Measurements from ENCODE around the gene GOLGB1. TPM values are rescaled to one million over a fixed set of nuclear protein-coding genes. Genes with fewer than 3 reads are reported as not detected.
"Not testable (repeated sequence)": the region's sequence is repeated elsewhere in the genome, so short reads cannot be mapped to it uniquely, and the experiment has no call there.

The GOLGB1 gene
- total RNA-seq, 1 donor from 2014 or later = 63.1 TPM

- Mint-ChIP-seq H3K4me3 (ENCODE audit: unreplicated experiment) (no peak overlapping the region), H3K36me3 (ENCODE audit: low read depth, unreplicated experiment) (no peaks in the 10 kb centered on the region), H3K9me3 (ENCODE audit: unreplicated experiment) (no peaks in the 10 kb centered on the region), H3K4me1 (ENCODE audit: unreplicated experiment) (no peaks in the 10 kb centered on the region), H3K27me3 (ENCODE audit: unreplicated experiment) (peaks cover 3% of the 10 kb centered on the region), H3K27ac (ENCODE audit: unreplicated experiment) (no peak overlapping the region)
- TF ChIP-seq, protein P1, sequence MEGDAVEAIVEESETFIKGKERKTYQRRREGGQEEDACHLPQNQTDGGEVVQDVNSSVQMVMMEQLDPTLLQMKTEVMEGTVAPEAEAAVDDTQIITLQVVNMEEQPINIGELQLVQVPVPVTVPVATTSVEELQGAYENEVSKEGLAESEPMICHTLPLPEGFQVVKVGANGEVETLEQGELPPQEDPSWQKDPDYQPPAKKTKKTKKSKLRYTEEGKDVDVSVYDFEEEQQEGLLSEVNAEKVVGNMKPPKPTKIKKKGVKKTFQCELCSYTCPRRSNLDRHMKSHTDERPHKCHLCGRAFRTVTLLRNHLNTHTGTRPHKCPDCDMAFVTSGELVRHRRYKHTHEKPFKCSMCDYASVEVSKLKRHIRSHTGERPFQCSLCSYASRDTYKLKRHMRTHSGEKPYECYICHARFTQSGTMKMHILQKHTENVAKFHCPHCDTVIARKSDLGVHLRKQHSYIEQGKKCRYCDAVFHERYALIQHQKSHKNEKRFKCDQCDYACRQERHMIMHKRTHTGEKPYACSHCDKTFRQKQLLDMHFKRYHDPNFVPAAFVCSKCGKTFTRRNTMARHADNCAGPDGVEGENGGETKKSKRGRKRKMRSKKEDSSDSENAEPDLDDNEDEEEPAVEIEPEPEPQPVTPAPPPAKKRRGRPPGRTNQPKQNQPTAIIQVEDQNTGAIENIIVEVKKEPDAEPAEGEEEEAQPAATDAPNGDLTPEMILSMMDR (IDR thresholded peaks at IDR 0.05; ENCODE audit: unreplicated experiment) = no peak
- DNase-seq (ENCODE audit: low spot score) = no peak
These were observed 3.2 kb upstream of the GOLGB1 start for GRCh38 chr3:121752772-121753171.

DNA sequence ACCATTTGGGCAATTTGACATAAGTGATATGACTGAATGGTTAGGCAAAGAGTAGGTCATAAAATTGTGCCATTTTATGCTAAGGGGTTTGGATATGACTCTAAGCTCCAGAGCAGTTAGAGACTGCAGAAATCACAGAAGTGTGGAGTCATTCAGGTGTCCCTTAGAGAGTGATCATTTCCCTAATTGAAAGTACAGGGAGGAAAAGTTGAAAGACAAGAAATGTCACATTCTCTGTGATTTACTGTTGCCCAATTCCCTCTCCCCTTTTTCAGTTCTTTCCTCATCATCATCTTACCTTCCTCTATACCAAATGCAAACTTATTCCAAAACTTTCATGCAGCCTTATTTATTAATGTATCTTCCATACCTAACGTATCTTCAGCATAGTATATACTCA, 2.7 kb upstream of the GOLGB1 start:
- peaks cover 3% of the 10 kb centered on the region for H3K4me1 Mint-ChIP-seq (ENCODE audit: unreplicated experiment)
- no peak overlapping the region for H3K27ac Mint-ChIP-seq (ENCODE audit: unreplicated experiment)
- peaks cover 3% of the 10 kb centered on the region for H3K27me3 Mint-ChIP-seq (ENCODE audit: unreplicated experiment)
- H3K9me3 Mint-ChIP-seq (ENCODE audit: unreplicated experiment) = no peaks in the 10 kb centered on the region
- H3K36me3 Mint-ChIP-seq (ENCODE audit: low read depth, unreplicated experiment) = no peaks in the 10 kb centered on the region
- no peak for DNase-seq (ENCODE audit: low spot score)
- TF ChIP-seq, protein P1 (IDR thresholded peaks at IDR 0.05; ENCODE audit: unreplicated experiment) = no peak
- no peak overlapping the region for H3K4me3 Mint-ChIP-seq (ENCODE audit: unreplicated experiment)

DNA sequence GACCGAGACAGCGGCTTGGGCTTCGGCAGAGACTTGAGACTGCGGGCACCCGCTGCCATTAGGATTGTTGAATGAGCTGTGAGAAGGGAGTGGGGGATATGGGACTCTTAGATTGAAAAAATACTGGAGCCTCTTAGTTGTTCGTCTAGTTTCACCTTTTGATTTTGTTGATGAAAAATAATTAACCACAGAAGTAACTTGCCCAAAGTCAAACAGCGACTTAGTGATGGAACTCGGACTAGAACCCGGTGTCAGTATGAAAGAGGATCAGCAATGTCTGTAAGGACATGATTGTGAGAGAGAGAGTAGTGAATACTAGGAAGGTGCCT, 510 bp upstream of the GOLGB1 start:
- DNase-seq (ENCODE audit: low spot score) = no peak
- TF ChIP-seq, protein P1 (IDR thresholded peaks at IDR 0.05; ENCODE audit: unreplicated experiment) = no peak
- no peaks in the 10 kb centered on the region for H3K9me3 Mint-ChIP-seq (ENCODE audit: unreplicated experiment)
- H3K4me1 Mint-ChIP-seq (ENCODE audit: unreplicated experiment) = peaks cover 3% of the 10 kb centered on the region
- H3K27ac Mint-ChIP-seq (ENCODE audit: unreplicated experiment) = no peak overlapping the region
- H3K4me3 Mint-ChIP-seq (ENCODE audit: unreplicated experiment) = no peak overlapping the region
- H3K36me3 Mint-ChIP-seq (ENCODE audit: low read depth, unreplicated experiment) = no peaks in the 10 kb centered on the region
- H3K27me3 Mint-ChIP-seq (ENCODE audit: unreplicated experiment) = peaks cover 3% of the 10 kb centered on the region

DNA sequence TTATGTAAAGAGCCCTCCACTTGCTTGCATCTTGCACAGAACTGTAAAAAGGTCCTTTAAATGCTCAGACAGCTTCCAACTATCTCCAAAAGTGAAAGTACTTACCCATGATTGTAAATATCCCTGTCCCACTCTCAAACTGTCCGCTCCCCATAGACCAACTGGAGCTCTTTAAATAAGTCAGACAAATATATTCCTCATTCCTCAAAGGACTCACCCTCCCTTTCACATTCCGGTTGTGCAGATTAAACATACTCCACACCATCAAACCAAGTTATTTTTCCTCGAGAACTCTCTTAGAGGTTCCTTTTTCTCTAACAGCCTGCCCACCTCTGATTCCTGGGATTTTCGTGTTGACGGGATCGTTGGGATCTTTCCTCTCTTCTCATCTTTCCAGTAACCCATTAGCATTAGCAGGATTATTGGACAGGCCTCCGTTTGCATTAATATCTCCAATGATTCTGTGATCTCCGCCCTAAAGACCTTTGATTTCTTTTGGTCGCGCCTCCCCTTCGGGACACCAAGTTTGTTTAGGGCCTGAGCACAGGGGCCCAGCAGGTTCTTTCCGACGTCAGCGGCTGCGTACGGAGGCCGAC, 763 bp downstream of the GOLGB1 start:
- DNase-seq (ENCODE audit: low spot score) = no peak
- no peaks in the 10 kb centered on the region for H3K9me3 Mint-ChIP-seq (ENCODE audit: unreplicated experiment)

GRCh38 chr3:121747976-121748375, 1.6 kb downstream of the GOLGB1 start:
- Mint-ChIP-seq H3K36me3 (ENCODE audit: low read depth, unreplicated experiment) (no peaks in the 10 kb centered on the region), H3K27ac (ENCODE audit: unreplicated experiment) (no peak overlapping the region), H3K4me1 (ENCODE audit: unreplicated experiment) (peaks cover 3% of the 10 kb centered on the region), H3K9me3 (ENCODE audit: unreplicated experiment) (no peaks in the 10 kb centered on the region), H3K4me3 (ENCODE audit: unreplicated experiment) (no peak overlapping the region), H3K27me3 (ENCODE audit: unreplicated experiment) (peaks cover 3% of the 10 kb centered on the region)
- TF ChIP-seq, protein P1 (IDR thresholded peaks at IDR 0.05; ENCODE audit: unreplicated experiment) = no peak
- DNase-seq (ENCODE audit: low spot score) = no peak

More for the DNA sequence above, 763 bp downstream of the GOLGB1 start:
- TF ChIP-seq, protein P1 (IDR thresholded peaks at IDR 0.05; ENCODE audit: unreplicated experiment) = no peak
- peaks cover 3% of the 10 kb centered on the region for H3K4me1 Mint-ChIP-seq (ENCODE audit: unreplicated experiment)
- H3K36me3 Mint-ChIP-seq (ENCODE audit: low read depth, unreplicated experiment) = no peaks in the 10 kb centered on the region
- no peak overlapping the region for H3K4me3 Mint-ChIP-seq (ENCODE audit: unreplicated experiment)
- peaks cover 3% of the 10 kb centered on the region for H3K27me3 Mint-ChIP-seq (ENCODE audit: unreplicated experiment)
- H3K27ac Mint-ChIP-seq (ENCODE audit: unreplicated experiment) = no peak overlapping the region

- not testable (repeated sequence) for H3K27ac Mint-ChIP-seq (ENCODE audit: unreplicated experiment); H3K36me3 Mint-ChIP-seq (ENCODE audit: low read depth, unreplicated experiment); H3K9me3 Mint-ChIP-seq (ENCODE audit: unreplicated experiment); H3K4me1 Mint-ChIP-seq (ENCODE audit: unreplicated experiment); H3K27me3 Mint-ChIP-seq (ENCODE audit: unreplicated experiment); DNase-seq (ENCODE audit: low spot score); H3K4me3 Mint-ChIP-seq (ENCODE audit: unreplicated experiment)
These were observed 6.4 kb downstream of the GOLGB1 start for GRCh38 chr3:121743106-121743505.

All from endothelial cell (in vitro differentiated cells).